Measurements from ENCODE around the gene STIM1. TPM values are rescaled to one million over a fixed set of nuclear protein-coding genes. Genes with fewer than 3 reads are reported as not detected.

Gene STIM1
- total RNA-seq, 1 donor from 2014 or later, result 60.7 TPM

DNA sequence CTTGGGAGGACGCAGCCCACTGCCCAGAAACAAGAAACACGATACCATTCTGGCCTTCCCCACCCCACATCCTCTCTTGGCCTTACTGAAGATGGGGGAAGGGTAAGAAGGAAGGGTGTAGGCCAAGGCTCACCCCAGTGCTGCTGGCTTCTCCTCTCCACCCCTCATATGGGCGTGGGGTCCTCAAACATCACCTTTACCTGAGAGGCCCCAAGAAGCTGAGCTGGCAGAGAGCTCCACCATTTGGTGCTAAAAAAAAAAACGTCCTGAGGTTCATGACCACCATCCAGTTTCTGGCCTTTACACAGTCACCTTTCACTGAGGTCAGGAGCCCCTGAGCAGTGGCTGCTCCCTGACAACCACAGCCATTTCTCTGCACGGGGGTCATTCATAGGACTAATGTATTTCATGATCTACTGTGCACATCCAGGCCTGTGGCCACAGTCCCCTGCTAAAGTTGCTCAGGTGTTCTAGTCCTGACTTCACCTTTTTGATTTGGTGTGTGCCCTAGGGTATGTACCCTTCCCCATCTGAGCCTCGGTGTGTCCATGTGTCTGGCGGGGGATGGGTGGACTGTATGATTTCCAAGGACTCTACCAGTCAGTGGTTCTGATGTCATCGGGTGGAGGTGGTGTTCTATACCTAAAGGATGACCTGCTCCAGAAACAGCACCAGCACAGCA is 29.9 kb upstream of the STIM1 start:
- no peak for TF ChIP-seq CTCF (IDR thresholded peaks at IDR 0.05)
- intact Hi-C loops (cut with DNase I), result no loop called here
- Histone ChIP-seq H3K4me3 (no peak overlapping the region), H3K27ac (no peak overlapping the region), H3K4me1 (peaks cover 7% of the 10 kb centered on the region), H3K9me3 (no peaks in the 10 kb centered on the region), H3K36me3 (peaks cover 37% of the 10 kb centered on the region), H3K27me3 (no peaks in the 10 kb centered on the region)
- no peak for DNase-seq
- no peak for ATAC-seq

- H3K9me3 ChIP-seq, result no peaks in the 10 kb centered on the region
Observed at GRCh38 chr11:3826721-3827120, 28.7 kb upstream of the STIM1 start.

DNA sequence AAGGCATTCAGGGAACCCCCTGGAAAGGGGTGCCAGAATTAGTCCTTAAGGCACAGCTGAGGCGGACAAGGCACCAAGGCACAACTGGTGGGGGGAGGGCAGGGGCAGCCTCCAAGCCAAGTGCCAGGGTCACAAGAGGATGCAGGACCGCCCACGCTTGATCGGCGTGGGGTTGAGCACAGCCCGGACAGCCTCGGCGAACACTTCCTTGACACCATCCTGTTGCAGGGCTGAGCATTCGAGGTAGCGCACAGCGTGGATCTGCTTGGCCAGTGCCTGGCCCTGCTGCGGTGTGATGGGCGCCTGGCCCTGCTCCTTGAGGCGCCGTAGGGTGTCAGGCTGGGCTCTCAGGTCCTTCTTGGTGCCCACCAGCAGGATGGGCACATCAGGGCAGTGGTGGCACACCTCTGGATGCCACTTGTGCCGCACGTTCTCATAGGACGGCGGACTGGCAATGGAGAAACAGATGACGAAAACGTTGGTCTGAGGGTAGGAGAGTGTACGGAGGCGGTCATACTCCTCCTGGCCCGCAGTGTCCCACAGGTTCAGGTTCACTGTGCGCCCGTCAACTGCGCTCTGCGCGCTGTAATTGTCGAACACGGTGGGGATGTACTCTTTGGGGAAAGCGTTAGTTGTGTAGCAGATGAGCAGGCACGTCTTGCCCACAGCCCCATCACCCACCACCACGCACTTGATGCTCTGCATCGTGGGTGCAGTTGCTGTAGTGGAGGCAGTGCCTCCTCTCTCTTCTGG is 27.9 kb upstream of the STIM1 start:
- intact Hi-C loops (cut with DNase I), result no loop called here
- TF ChIP-seq CTCF (IDR thresholded peaks at IDR 0.05), result no peak
- H3K27me3 ChIP-seq, result no peaks in the 10 kb centered on the region
- no peak overlapping the region for H3K27ac ChIP-seq
- no peaks in the 10 kb centered on the region for H3K9me3 ChIP-seq
- ATAC-seq (no peak), DNase-seq (no peak)
- peaks cover 38% of the 10 kb centered on the region for H3K36me3 ChIP-seq
- H3K4me3 ChIP-seq, result no peak overlapping the region
- peaks cover 26% of the 10 kb centered on the region for H3K4me1 ChIP-seq

More at GRCh38 chr11:3826721-3827120, 28.7 kb upstream of the STIM1 start:
- Histone ChIP-seq H3K36me3 (peaks cover 38% of the 10 kb centered on the region), H3K4me3 (no peak overlapping the region), H3K4me1 (peaks cover 18% of the 10 kb centered on the region), H3K27ac (no peak overlapping the region), H3K27me3 (no peaks in the 10 kb centered on the region)
- intact Hi-C loops (cut with DNase I), result no loop called here
- ATAC-seq (no peak), DNase-seq (no peak)
- TF ChIP-seq CTCF (IDR thresholded peaks at IDR 0.05), result no peak

- DNase-seq (no peak), ATAC-seq (no peak)
- Histone ChIP-seq H3K27me3 (no peaks in the 10 kb centered on the region), H3K4me3 (no peak overlapping the region), H3K9me3 (no peaks in the 10 kb centered on the region), H3K4me1 (peaks cover 48% of the 10 kb centered on the region), H3K36me3 (peaks cover 38% of the 10 kb centered on the region), H3K27ac (no peak overlapping the region)
- intact Hi-C loops (cut with DNase I), result no loop called here
- no peak for TF ChIP-seq CTCF (IDR thresholded peaks at IDR 0.05)
Observed at GRCh38 chr11:3830088-3830487, 25.4 kb upstream of the STIM1 start.

DNA sequence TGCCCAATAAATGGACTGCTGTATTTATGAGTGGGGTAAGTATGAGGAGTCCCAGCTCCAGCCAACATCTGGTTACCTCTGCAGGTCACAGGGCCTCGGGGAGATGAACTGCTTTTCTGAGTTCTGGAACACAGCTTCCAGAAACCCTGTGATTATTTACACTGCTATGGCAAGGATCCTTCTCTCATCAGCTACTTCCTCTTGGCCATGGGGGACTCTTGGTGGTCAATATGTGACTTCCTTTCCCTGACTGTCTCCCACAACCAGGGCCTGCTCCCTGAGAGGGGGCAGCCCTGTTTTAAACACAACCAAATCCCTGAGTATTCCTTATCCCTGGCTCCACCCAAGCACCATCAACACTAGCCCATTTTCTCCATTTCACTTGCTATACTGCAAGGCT is 24.7 kb upstream of the STIM1 start:
- ATAC-seq (no peak), DNase-seq (no peak)
- Histone ChIP-seq H3K27me3 (no peaks in the 10 kb centered on the region), H3K27ac (peak overlapping the region; percentile 32), H3K9me3 (no peaks in the 10 kb centered on the region), H3K4me1 (peaks cover 55% of the 10 kb centered on the region), H3K4me3 (no peak overlapping the region), H3K36me3 (peaks cover 38% of the 10 kb centered on the region)
- intact Hi-C loops (cut with DNase I), result no loop called here
- TF ChIP-seq CTCF (IDR thresholded peaks at IDR 0.05), result no peak
